Gastrocnemius medialis (tissue), 4 donors: ENCODE data around the gene LRP1.

Experiments
- CTCF ChIP-seq, 5 experiments: fragments of 450-650 bp in 3 of 5; fragments of 200-600 bp in 2 of 5; sonication (generic) in 2 of 5; IDR thresholded peaks in 4 of 5; conservative IDR thresholded peaks in 1 of 5; 1 replicate in 4 of 5; 2 replicates in 1 of 5; pipeline ENCODE4 v1.5.1; 2016 to 2019; ENCODE audit warnings: antibody characterized with exemption in 5 of 5, mild to moderate bottlenecking in 3 of 5, moderate library complexity in 3 of 5
- POLR2A ChIP-seq, 2 donors: fragments of 450-650 bp; IDR thresholded peaks; one replicate each; pipeline ENCODE4 v1.6.1; 2017; ENCODE audit warnings: antibody characterized with exemption in 2 of 2, mild to moderate bottlenecking in 2 of 2, moderate library complexity in 2 of 2

- TF ChIP-seq POLR2A (IDR thresholded peaks at IDR 0.05) (peak; percentile 68 to 80), CTCF (IDR thresholded peaks at IDR 0.05 in 4 of 5, conservative IDR thresholded peaks at IDR 0.05 in 1 of 5) (no peak)
Measured at GRCh38 chr12:57088354-57089270, 39.7 kb upstream of the LRP1 start, which contains the start of gene NAB2.
